HG02884 (cell line): ENCODE results near the gene FGFRL1.
"Not testable (repeated sequence)": the region's sequence is repeated elsewhere in the genome, so short reads cannot be mapped to it uniquely, and the experiment has no call there.

Source experiments
- ATAC-seq: cut with Tn5 transposase; IDR thresholded peaks from one replicate; pipeline ENCODE4 v1.9.1; 2021; ENCODE audit warnings: mild to moderate bottlenecking, moderate library complexity; ENCODE audit not compliant: unreplicated experiment

Gene FGFRL1

GRCh38 chr4:991451-992296, 19.8 kb upstream of the FGFRL1 start:
- no peak for ATAC-seq

- no peak for ATAC-seq
These were observed 18.9 kb upstream of the FGFRL1 start for GRCh38 chr4:992297-993110.

GRCh38 chr4:993111-994029, 18.1 kb upstream of the FGFRL1 start, which contains the start of gene SLC26A1:
Gene SLC26A1 (minus strand): TSS chr4:993404. CDS start chr4:991703, 1,701 bp downstream.
- ATAC-seq = no peak

- no peak for ATAC-seq
These were observed 16.0 kb upstream of the FGFRL1 start for GRCh38 chr4:995311-996026.

GRCh38 chr4:996030-996996, 15.1 kb upstream of the FGFRL1 start:
- no peak for ATAC-seq

- no peak for ATAC-seq
These were observed 14.4 kb upstream of the FGFRL1 start for GRCh38 chr4:996997-997374.

- ATAC-seq = no peak
These were observed 13.9 kb upstream of the FGFRL1 start for GRCh38 chr4:997375-998071.

- ATAC-seq = no peak
These were observed 13.2 kb upstream of the FGFRL1 start for GRCh38 chr4:998096-998691.

- not testable (repeated sequence) for ATAC-seq
These were observed 12.1 kb upstream of the FGFRL1 start for GRCh38 chr4:999240-999863.

- ATAC-seq = no peak
These were observed 11.5 kb upstream of the FGFRL1 start for GRCh38 chr4:999882-1000425.

- ATAC-seq = no peak
These were observed 10.7 kb upstream of the FGFRL1 start for GRCh38 chr4:1000686-1001260.

GRCh38 chr4:1001561-1002130, 9.8 kb upstream of the FGFRL1 start:
- no peak for ATAC-seq

- no peak for ATAC-seq
These were observed 9.2 kb upstream of the FGFRL1 start for GRCh38 chr4:1002131-1002630.

GRCh38 chr4:1002631-1003251, 8.7 kb upstream of the FGFRL1 start:
- no peak for ATAC-seq

GRCh38 chr4:1003271-1004070, 8.0 kb upstream of the FGFRL1 start:
- ATAC-seq = no peak
